PFSK-1 (cell line): Measurements from ENCODE around the gene HSD17B3.

Experiments
- SIN3A ChIP-seq: IDR thresholded peaks from 2 replicates; pipeline ENCODE4 v1.6.1; 2012; ENCODE audit warnings: mild to moderate bottlenecking, low read length, moderate library complexity, borderline replicate concordance; ENCODE audit not compliant: insufficient read depth
- TAF1 ChIP-seq: IDR thresholded peaks from 2 replicates; pipeline ENCODE4 v1.6.1; 2012; ENCODE audit warnings: low read length, control low read depth, borderline replicate concordance; ENCODE audit not compliant: insufficient read depth

DNA sequence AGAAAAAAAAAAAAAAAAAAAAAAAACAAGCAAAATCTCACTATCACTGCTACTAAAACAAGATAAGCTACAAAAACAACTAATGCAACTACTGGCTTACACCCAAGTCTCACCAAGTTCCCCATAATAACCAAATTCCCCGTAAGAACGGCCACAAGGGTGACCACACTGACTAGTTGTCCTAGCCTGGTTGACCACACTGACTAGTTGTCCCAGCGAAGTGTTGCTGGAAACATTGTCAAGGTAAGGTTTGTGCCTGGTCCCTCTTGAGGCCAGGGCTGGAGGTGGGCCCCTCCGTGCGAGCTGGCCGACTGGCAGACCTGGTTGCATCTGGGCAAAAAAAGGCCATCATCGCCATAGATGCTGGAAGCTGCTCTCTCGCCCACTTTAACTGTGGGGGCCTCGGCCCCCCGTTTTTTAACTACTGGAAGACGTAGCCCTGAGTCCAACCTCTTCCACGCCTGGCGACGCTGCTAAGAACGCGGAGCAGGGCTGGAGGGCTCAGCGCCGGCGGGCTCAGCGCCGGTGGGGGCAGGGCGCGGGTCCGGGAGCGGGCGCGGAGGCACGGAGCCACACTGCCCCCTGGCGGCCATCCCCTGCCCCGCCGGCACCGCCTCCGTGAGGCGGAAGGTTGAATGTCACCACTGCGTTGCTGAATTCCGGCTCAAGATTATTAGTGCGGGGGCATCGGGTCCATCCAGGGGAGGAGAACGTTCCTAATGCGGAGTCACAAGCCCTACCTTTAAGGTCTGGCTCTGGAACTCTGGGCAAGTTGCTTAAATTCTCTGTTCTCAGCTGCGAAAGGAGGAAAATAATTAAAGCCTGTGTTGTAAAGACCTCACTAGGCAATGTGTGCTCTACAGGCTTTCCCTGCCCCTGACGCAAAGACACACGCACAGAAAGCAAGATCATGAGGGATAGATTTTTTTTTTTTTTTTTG, 84.0 kb downstream of the HSD17B3 start:
- TF ChIP-seq SIN3A (no peak), TAF1 (no peak)
